Psoas muscle (tissue), 8 donors: ENCODE measurements around the gene LRP1. TPM values are rescaled to one million over a fixed set of nuclear protein-coding genes. Genes with fewer than 3 reads are reported as not detected.
A peak's percentile ranks its signal among the peaks of the same experiment; 100 is the strongest.

Source experiments
- ATAC-seq, 4 donors: fragments of 200-7000 bp; cut with Tn5 transposase; one replicate each; pipeline ENCODE4 v1.9.1; 2020; ENCODE audit warnings: moderate library complexity in 3 of 4, mild to moderate bottlenecking in 2 of 4
- DNase-seq, 2 donors: peaks; one replicate each; pipeline ENCODE4 v3.0.0-alpha.2; 2020
- H3K27ac ChIP-seq: fragments of 200-600 bp; one replicate; pipeline ENCODE4 v1.8.0; 2022
- H3K27me3 ChIP-seq, 3 donors: fragments of 200-600 bp in 1 of 3; one replicate each; pipeline versions ENCODE4 v1.6.1 to v1.8.0; 2013 to 2022; ENCODE audit warnings: low read length in 2 of 3, mild to moderate bottlenecking in 2 of 3, moderate library complexity in 1 of 3; ENCODE audit not compliant: insufficient read depth in 3 of 3
- H3K36me3 ChIP-seq, 2 donors: fragments of 200-600 bp in 1 of 2; one replicate each; pipeline versions ENCODE4 v1.6.1 to v1.8.0; 2013 to 2022; ENCODE audit warnings: low read depth in 1 of 2, mild to moderate bottlenecking in 1 of 2, moderate library complexity in 1 of 2; ENCODE audit not compliant: insufficient read depth in 1 of 2
- H3K4me1 ChIP-seq: fragments of 200-600 bp; one replicate; pipeline ENCODE4 v1.8.0; 2022
- H3K4me3 ChIP-seq: fragments of 200-600 bp; one replicate; pipeline ENCODE4 v1.8.0; 2022; ENCODE audit warnings: mild to moderate bottlenecking
- H3K9me3 ChIP-seq: fragments of 200-600 bp; one replicate; pipeline ENCODE4 v1.8.0; 2022
- WGBS, 3 donors: extraction: QIAGEN DNeasy Blood & Tissue Kit; methylation state at CpG; one replicate each; pipeline versions ENCODE4 v1.1.6 to v1.1.7; 2013; 5-methylcytosine and 5-hydroxymethylcytosine counted together
- intact Hi-C, 2 donors: fragments of 100-400 bp; cut with DNase I; formaldehyde crosslinking; loops; one replicate each; pipeline versions ENCODE4 v1.11.0 to v1.14.2; 2022
- polyA plus RNA-seq, 3 donors: library from polyadenylated mRNA; stranded (reverse); fragments of 200-250 nt; gene quantifications; one replicate each; pipeline ENCODE4 v1.2.3, GENCODE V29; 2013
- total RNA-seq, 4 donors: library from RNA; stranded (reverse); fragmentation: NEBNext Ultra II Directional in 2 of 4; extraction: Animal tissue kit (Norgen Biotek cat#: 25700) in 2 of 4; gene quantifications; one replicate each; pipeline versions ENCODE4 v1.2.1 to v1.2.4, GENCODE V29; 2021 to 2023
- TF ChIP-seq, protein P1 (sequence below): fragments of 200-600 bp; IDR thresholded peaks from one replicate; pipeline ENCODE4 v1.8.0; 2022; ENCODE audit warnings: antibody characterized with exemption
- donor health status: healthy with polysubstance abuse.
- donor health status: DM: no; HTN: no; CAD: no; lungs with moderate emphysema.
- donor health status: Bipolar disorder and iron deficiency.
- donor health status: healthy.
- donor health status: DM: yes; HTN: yes; CAD: no.
- donor health status: DM: no; HTN: no; CAD: no.
- donor health status: DM: no; HTN: no; CAD: no.
- donor health status: DM: yes; HTN: yes; CAD: no.

The LRP1 gene
- total and polyA plus RNA-seq, 7 donors = 10.7 to 50.6 (median 33.1) TPM

DNA sequence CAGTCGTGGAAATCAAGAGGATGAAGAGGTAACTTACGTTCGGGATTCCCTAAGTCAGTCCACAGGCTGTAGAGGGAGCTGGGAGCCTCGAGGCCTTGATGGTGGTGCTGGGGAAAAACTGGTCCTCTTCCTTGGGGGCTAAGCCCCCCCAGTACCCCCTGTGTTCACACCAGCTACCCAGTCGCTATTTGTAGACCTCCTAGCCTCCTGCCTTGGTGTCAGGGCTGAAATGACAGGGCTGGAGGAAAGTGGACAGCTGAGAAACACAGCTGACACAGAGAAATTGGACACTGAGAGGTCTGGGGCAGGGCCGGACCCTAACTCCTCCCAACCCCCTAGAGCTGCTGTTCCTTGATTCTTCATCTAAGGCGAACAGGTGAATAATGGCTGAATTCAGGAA lies 122.7 kb downstream of the LRP1 start, which contains the start of gene STAC3:
TSS of gene STAC3 (minus strand) at position 232 of the 400 bp plus-strand sequence. CDS start 1,551 bp downstream, outside the sequence.
- WGBS, 3 donors = 22 to 25% (median 23%) methylated on average over 7 of the region's 7 CpGs
- Histone ChIP-seq H3K4me1 (peaks cover 14% of the 10 kb centered on the region), H3K4me3 (peak within 1 kb of the TSS; percentile 87), H3K9me3 (no peaks in the 10 kb centered on the region), H3K27ac (peak within 1 kb of the TSS; percentile 98), H3K27me3 (no peaks in the 10 kb centered on the region), H3K36me3 (peaks cover 1 to 59% of the 10 kb centered on the region in 2 donors)
- intact Hi-C loops = no loop called here
- DNase-seq = peak in 1 of 2 donors; percentile 74
- TF ChIP-seq, protein P1, sequence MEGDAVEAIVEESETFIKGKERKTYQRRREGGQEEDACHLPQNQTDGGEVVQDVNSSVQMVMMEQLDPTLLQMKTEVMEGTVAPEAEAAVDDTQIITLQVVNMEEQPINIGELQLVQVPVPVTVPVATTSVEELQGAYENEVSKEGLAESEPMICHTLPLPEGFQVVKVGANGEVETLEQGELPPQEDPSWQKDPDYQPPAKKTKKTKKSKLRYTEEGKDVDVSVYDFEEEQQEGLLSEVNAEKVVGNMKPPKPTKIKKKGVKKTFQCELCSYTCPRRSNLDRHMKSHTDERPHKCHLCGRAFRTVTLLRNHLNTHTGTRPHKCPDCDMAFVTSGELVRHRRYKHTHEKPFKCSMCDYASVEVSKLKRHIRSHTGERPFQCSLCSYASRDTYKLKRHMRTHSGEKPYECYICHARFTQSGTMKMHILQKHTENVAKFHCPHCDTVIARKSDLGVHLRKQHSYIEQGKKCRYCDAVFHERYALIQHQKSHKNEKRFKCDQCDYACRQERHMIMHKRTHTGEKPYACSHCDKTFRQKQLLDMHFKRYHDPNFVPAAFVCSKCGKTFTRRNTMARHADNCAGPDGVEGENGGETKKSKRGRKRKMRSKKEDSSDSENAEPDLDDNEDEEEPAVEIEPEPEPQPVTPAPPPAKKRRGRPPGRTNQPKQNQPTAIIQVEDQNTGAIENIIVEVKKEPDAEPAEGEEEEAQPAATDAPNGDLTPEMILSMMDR = no peak
- peak; percentile 89 to 93 (median 92) for ATAC-seq

DNA sequence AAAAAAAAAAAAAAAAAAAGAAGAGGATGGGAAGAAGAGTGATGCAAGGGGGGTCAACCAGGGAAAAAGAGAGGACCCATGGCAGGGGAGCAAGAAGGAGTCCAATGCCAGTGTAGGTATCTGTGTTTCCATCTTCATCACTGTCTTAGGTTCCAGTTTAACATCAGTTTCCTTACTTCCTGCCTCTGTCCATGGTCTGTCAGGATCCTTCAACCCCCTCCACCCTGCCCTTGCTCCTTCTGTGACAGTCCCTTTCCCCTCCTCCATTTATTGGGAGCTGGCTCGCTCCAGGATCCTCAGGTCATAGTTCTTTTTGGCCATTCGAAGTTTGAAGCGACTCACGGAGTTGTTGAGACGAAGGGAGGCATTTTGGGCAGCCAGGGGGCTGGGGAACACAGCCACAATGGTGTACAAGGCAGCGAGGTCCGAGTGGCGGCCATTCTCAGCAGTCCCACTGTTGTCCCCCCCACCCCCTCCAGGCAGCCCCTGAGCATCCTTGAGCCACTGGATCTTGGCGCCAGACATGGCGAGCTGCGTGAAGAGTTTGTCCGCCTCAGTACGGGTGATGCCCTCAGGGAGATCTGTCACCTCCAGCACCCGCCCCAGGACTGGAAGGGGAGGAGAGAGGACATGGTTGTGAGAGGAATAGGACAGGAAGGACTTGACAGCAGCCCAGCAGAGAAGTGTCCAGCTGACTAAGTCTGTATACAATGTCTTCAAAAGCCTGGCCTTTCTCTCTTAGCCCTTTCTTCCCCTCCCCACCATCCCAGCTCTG lies 126.4 kb downstream of the LRP1 start:
- TF ChIP-seq, protein P1 = no peak
- no peaks in the 10 kb centered on the region for H3K27me3 ChIP-seq
- DNase-seq (peak in 1 of 2 donors; percentile 51), ATAC-seq (no peak)
- H3K9me3 ChIP-seq = no peaks in the 10 kb centered on the region
- H3K4me3 ChIP-seq = no peak overlapping the region
- H3K4me1 ChIP-seq = peaks cover 25% of the 10 kb centered on the region
- 90 to 98% (median 92%) methylated on average over 14 of the region's 14 CpGs for whole genome bisulfite sequencing, 3 donors
- intact Hi-C loops = no loop called here
- peaks cover 3 to 41% of the 10 kb centered on the region in 2 donors for H3K36me3 ChIP-seq
- no peak overlapping the region for H3K27ac ChIP-seq

DNA sequence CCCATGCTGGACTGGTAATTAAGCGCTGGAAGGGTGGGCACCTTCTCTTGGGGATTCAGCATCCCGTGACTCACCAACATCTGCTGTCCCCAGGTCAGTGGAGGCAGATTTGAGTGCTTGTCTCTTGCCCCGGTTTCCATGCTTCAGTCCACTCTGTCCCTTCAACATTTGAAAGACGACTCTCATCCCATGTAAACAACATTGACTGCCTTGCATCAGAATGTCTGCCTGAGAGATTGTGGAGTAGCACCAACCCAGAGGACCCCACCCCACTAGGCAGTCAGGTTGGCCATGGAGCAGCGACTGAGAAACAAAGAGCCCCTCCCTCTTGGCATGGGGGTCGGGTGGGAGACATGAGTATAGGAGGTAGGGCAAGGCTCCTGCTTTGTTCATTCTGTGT lies 127.6 kb downstream of the LRP1 start:
- 84 to 89% (median 89%) methylated on average over 6 of the region's 6 CpGs for WGBS, 3 donors

DNA sequence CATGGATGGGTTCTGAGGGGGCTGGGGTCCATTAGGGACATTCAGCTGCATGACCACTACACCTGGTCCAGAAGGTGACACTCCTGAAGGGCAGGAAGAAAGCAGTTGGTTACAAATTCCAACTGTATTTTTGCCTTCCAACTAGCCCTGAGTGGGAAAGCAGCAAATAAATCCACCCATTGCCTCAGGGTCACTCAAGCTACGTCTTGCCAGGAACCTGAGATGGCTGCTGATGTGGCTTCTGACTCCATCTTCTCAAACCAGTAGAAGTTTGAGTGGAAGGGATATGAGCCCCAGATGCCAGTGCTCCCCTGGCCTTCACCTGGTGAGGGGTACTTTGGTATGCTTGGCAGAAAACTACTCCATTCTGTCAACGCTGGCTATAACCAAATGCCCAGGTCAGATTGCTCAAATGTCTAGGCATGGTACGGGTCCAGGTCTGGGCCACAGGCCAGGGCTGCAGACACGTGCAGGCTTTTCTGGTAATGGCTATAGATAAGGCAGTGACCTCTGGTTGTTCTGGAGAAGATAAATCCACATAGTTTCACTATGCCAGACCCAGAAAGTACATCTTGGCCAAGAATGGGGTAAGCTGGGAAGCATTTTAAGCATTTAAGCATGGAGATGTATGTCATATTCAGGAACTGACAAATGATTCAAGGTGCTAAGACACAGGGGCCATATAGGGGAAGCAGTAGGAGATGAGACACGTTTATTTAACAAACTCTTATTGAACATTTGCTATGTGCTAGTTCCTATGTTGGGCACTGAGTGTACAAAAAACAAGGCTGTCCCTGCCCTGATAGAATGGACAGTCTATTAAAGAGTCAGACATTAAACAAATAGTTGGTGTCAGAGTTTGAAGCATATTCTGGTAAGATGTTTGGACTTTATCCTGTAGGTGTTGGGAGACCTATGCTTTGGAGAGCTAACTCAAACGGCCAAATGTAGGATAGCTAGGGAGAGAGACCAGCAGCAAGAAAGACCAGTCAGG lies 131.0 kb downstream of the LRP1 start:
- H3K4me3 ChIP-seq = no peak overlapping the region
- H3K9me3 ChIP-seq = no peaks in the 10 kb centered on the region
- H3K4me1 ChIP-seq = peaks cover 69% of the 10 kb centered on the region
- ATAC-seq = peak; percentile 21 to 65 (median 48)
- 28 to 41% (median 30%) methylated on average over 6 of the region's 6 CpGs for WGBS, 3 donors
- H3K27ac ChIP-seq = peak overlapping the region; percentile 81
- intact Hi-C loops = no loop called here
- no peaks in the 10 kb centered on the region for H3K27me3 ChIP-seq
- peak in 1 of 2 donors; percentile 67 for DNase-seq
- TF ChIP-seq, protein P1 = no peak
- peaks cover 3 to 40% of the 10 kb centered on the region in 2 donors for H3K36me3 ChIP-seq

More for the DNA sequence above, 127.6 kb downstream of the LRP1 start:
- DNase-seq (no peak), ATAC-seq (no peak)
- TF ChIP-seq, protein P1 = no peak
- Histone ChIP-seq H3K9me3 (no peaks in the 10 kb centered on the region), H3K4me1 (peaks cover 38% of the 10 kb centered on the region), H3K4me3 (no peak overlapping the region), H3K27ac (no peak overlapping the region), H3K27me3 (no peaks in the 10 kb centered on the region), H3K36me3 (peaks cover 3 to 43% of the 10 kb centered on the region in 2 donors)
- intact Hi-C loops = no loop called here
